HPDE6-E6E7 (cell line): ENCODE results near the gene AQR.
A peak's percentile ranks its signal among the peaks of the same experiment; 100 is the strongest.
"Not testable (repeated sequence)": the region's sequence is repeated elsewhere in the genome, so short reads cannot be mapped to it uniquely, and the experiment has no call there.

Experiments
- DNase-seq: peaks from one replicate; pipeline ENCODE4 v3.0.0; 2011; ENCODE audit warnings: missing footprints; ENCODE audit errors: extremely low spot score

The AQR gene

GRCh38 chr15:34953851-34954250, 15.7 kb downstream of the AQR start:
- no peak for DNase-seq

- DNase-seq, result no peak
Measured at GRCh38 chr15:34952481-34952880, 17.1 kb downstream of the AQR start.

DNA sequence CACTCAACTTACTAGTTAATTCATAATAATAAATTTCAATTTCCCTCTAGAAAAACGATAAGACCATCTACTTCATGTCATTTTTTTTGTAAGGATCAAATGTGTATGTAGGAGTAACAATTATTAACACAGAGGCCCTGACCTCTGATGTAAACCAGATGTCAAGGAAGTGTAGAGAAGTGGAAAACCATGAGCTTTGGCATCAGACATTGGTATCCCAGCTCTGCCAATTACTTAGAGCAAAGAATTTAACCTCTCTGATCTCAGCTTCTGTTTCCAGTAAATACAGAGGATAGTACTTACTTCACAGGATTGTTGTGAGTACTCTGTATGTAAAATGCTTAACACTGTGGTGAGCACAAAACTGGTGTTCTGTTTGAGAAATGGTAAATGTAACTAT, 17.5 kb downstream of the AQR start:
- no peak for DNase-seq

DNA sequence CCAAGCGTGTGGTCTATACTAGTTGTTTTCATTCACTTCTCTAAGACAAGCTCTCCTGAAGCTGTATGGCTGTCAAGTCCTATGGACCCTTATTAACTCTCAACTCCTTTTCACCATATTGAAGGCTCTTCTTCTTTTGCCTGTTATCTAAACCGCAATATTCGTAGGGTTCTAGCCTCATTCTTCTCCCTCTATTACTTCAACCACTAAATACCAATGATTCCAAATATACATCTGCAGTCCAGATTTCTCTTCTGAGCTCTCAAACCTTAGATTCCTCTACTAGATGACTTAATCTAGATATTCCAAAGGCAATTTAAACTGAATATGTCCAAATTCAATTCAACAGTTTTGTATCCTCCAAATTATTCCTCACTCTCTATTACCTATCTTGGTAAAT, 24.6 kb downstream of the AQR start:
- no peak for DNase-seq

GRCh38 chr15:34943711-34944110, 25.8 kb downstream of the AQR start:
- no peak for DNase-seq

GRCh38 chr15:34943264-34943663, 26.3 kb downstream of the AQR start:
- not testable (repeated sequence) for DNase-seq

GRCh38 chr15:34942363-34942762, 27.2 kb downstream of the AQR start:
- DNase-seq, result no peak

- DNase-seq, result no peak
Measured at GRCh38 chr15:34941831-34942230, 27.7 kb downstream of the AQR start.

- DNase-seq, result no peak
Measured at GRCh38 chr15:34941185-34941698, 28.3 kb downstream of the AQR start.

- peak; percentile 2 for DNase-seq
Measured at GRCh38 chr15:34933432-34933975, 36.0 kb downstream of the AQR start.

GRCh38 chr15:34928349-34928748, 41.2 kb downstream of the AQR start:
- DNase-seq, result not testable (repeated sequence)

DNA sequence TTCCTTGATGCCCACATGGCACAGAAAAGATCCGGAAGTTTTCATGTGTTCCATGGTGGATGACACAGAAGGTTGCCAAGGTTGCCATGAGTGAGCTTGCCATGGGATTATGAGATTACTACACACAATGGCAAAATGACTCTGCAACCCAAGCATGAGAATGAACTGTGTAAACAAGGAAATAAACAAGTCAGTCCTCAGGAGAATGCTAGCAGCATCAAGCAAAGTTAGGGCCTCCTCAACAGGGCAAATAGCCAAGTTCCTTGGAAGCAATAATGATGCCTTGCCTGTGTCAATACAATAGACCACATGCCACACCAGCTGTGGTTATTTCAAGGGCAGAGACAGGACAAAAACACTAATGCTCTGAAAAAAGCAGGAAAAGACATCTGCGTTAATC, 41.8 kb downstream of the AQR start:
- DNase-seq, result peak; percentile 1

- no peak for DNase-seq
Measured at GRCh38 chr15:34914317-34914716, 55.2 kb downstream of the AQR start.

DNA sequence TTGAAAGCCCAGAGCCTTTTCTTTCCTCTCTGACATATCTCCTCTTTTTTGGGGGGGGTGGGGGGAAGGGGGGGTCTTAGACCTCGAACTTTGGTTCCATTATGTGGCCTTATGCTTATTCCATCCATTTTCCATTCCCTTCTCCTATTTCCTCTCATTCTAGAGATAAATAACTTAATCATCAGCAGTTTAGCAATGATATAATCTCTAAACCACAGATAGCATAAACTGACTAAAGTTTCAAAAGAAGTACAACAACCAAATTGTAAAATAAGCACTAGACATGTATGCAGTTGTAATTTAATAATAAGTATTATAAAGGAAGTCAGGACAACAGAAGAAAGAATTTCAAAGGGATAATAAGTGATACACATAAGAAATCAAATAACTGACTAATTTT, 64.5 kb downstream of the AQR start:
- no peak for DNase-seq

DNA sequence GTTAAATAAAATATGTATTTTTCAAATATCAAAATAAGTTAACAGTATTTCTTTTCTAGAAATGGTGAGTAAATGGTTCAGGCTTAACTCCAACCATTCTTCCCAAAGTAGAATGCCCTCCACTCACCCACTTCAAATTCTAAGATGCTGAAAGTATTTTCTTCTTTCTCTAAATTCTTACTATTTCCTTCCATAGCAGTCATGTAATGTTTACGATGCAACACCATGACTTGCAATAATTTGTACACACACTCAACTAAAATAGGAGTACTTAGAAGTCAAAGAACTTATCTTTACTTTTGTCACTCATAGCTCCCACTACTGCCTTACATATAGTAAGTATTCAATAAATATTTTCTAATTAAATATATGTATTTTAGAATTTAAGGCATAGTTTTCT, 65.0 kb downstream of the AQR start:
- DNase-seq, result no peak

DNA sequence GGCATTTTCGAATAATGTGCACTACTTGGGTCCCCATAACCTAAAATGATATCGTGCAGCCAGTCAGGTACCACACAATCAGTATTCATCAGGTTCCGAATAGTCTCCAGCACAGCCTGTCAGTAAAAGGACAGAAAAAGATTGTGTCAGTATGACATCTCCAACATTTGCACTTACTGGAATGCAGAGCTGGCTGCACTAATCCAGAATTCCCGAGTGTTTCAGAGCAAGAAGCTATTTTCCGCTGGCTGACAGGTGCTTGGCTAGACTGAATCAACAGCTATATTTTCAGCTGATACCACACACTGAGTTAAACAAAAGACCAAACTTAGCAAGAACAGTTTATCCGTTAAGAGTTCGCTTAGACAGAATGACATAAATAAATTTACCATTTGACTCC, 68.8 kb downstream of the AQR start:
- no peak for DNase-seq

DNA sequence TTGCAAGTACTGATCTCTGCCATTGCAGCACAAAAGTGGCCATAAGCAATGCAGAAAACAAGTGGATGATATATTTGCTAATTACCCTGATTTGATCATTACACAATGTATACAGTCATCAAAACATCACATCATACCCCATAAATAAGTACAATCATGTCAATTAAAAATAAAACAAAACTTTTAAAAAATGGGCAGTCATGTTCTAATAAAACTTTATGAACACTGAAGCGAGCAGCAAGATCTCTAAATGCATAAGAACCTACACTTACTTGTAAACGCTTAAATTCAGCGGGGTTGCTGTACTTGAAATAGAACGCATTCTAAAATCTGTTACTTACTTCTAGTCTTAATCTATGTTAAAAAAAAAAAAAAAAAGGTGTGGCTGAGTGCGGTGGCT, 73.4 kb downstream of the AQR start:
- DNase-seq, result no peak

GRCh38 chr15:34893967-34894366, 75.6 kb downstream of the AQR start:
- DNase-seq, result no peak

DNA sequence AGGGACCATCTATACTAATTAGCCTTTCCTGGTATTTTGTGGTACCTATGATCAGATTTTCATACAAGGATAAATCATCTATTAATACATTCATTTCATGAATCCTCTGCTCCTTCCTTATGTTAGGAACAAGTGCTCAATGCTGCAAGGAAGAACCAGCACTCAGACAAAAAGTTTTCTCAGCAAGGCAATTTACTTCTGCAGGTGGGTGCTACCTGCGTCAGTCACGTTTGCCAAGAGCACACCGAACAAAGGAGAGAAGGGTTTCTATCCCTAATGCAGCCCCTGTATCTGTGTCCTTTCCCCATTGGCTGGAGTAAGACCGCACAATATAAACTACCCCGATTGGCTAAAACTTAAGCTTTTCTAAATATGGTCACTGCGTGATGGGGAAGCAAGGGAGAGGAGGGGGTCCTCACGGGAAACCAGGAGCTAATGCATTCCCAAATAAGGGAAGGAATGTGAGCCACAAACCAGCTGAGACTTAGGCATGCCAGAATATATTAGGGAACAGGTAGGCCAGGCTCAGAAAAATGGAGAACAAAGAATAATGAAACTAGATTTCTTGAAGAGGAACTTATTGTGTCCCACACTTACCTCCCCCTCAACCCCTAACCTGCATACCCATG, 76.5 kb downstream of the AQR start:
- no peak for DNase-seq

GRCh38 chr15:34890424-34890823, 79.1 kb downstream of the AQR start:
- DNase-seq, result no peak

DNA sequence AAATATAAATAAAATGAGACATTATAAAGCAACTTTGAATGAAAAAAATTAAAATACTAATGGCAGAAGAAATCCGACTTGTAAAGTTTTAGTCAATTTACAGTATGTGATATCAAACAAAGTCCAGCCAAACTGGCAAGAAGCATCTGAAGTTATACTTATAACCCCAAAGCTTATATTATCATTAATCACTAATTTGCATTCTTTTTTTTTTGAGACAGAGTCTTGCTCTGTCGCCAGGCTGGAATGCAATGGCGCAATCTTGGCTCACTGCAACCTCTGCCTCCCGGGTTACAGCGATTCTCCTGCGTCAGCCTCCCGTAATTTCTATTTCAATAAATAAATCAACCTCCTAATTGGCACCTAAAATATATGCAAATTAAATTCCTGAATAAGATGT, 80.1 kb downstream of the AQR start:
- no peak for DNase-seq

DNA sequence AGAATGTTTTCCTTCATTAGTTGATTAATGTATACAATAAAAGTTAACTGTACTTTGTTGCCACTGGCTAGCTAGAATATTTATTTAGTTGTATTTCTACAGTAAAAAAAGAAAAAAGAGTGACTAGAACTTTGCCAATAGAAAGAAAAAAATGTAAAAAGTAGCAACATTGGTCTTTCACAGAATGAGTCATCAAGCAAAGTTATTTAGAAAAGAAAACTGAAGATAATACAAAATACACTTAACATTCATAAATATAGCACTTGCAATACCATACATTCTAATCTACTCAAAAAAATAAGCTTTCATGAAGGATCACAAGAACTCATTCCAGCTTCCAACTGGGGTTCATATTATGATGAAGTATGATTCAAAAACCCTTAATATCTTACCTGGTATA, 83.4 kb downstream of the AQR start:
- DNase-seq, result no peak

DNA sequence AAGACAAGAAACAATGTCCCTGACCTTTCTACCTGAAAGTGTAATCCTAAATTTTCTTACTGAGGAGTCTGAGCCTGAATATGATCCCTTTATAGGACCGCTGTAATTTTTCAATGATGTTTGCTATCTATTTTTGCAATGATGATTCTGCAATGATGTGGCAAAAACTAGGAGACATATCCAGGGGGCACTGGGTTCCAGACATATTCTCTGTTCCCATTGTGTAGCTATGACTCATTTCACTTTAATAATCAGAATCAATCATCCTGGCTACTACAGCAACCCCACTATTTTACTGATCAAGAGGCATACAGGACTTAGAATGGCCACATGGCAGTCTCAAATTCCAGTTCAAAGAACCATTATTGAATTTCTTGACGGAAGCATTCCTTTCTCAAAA, 85.9 kb downstream of the AQR start:
- DNase-seq, result no peak

- no peak for DNase-seq
Measured at GRCh38 chr15:34883042-34883441, 86.5 kb downstream of the AQR start.
